Stimulated activated CD4-positive, alpha-beta T cell treated with anti-CD3 and anti-CD28 coated beads, Interleukin-1b, Interleukin-23, amount 100 ng/mL, for 4 hours (primary cell): ENCODE results near the gene DYRK3.
"Not testable (repeated sequence)": the region's sequence is repeated elsewhere in the genome, so short reads cannot be mapped to it uniquely, and the experiment has no call there.

Experiments
- DNase-seq, 2 donors: peaks; one replicate each; pipeline ENCODE4 v3.0.0-alpha.2; 2020; ENCODE audit warnings: low read depth in 2 of 2

The DYRK3 gene

DNA sequence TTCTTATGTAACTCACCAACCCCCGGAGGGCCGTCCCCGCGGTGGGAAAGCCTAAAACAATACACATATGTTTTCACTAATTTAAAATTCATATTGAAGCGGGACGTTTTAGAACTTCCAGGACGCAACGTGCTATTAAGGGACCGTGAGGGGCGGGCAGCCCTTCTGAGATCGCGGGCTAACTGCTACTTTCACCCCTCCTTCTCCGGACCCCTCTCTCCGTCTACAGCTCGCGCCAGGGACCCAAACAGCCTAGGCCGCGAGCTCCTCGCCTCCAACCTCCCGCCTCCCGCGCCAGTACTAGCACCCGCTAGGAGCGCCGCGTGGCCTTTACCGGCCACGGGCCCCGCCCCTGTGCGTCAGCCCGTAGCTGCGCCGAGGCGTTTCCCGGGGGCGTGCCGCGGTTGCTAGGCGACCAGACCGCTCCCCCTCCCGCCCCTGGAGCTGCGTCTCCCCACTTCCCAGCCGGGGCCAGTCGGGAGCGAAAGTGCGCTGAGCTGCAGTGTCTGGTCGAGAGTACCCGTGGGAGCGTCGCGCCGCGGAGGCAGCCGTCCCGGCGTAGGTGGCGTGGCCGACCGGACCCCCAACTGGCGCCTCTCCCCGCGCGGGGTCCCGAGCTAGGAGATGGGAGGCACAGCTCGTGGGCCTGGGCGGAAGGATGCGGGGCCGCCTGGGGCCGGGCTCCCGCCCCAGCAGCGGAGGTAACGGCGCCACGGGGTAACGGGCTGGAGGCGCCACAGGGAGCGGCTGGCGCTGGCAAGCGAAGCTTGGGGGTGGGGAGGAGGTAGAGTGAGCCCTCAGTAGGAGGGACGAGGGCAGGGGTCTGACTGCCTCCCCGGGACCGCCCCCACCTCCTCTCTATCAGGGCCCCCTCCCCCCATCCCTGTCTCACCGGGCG, at the start of gene DYRK3:
Gene DYRK3, plus strand, starts transcription at position 457 of the 898 bp plus-strand sequence. Its CDS starts 168 bp downstream, at position 625.
- peak; percentile 87 to 93 for DNase-seq

DNA sequence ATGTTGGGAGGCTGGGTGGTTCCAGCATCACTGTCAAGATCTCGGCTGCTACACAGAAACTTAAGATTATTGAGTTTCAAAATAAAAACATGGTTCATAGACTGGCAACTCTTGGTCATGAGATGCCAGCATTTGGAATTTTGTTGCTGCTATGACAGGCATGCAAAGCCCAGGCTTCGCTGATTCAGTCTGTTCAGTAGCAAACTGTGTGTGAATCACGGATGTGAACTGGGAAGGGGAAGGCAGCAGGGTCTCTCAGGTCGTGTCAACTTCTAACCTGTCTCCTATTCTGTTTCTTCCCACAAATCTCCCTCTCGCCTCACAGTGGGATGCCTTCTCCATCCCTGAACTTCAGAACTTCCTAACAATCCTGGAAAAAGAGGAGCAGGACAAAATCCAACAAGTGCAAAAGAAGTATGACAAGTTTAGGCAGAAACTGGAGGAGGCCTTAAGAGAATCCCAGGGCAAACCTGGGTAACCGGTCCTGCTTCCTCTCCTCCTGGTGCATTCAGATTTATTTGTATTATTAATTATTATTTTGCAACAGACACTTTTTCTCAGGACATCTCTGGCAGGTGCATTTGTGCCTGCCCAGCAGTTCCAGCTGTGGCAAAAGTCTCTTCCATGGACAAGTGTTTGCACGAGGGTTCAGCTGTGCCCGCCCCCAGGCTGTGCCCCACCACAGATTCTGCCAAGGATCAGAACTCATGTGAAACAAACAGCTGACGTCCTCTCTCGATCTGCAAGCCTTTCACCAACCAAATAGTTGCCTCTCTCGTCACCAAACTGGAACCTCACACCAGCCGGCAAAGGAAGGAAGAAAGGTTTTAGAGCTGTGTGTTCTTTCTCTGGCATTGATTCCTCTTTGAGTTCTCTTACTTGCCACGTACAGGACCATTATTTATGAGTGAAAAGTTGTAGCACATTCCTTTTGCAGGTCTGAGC, 48.6 kb upstream of the DYRK3 start:
- DNase-seq: no peak

DNA sequence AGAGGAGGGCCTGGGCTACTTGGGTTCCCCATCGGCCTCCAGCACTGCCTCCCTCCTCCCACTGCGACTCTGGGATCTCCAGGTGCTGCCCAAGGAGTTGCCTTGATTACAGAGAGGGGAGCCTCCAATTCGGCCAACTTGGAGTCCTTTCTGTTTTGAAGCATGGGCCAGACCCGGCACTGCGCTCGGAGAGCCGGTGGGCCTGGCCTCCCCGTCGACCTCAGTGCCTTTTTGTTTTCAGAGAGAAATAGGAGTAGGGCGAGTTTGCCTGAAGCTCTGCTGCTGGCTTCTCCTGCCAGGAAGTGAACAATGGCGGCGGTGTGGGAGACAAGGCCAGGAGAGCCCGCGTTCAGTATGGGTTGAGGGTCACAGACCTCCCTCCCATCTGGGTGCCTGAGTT, 47.4 kb upstream of the DYRK3 start:
- no peak for DNase-seq

DNA sequence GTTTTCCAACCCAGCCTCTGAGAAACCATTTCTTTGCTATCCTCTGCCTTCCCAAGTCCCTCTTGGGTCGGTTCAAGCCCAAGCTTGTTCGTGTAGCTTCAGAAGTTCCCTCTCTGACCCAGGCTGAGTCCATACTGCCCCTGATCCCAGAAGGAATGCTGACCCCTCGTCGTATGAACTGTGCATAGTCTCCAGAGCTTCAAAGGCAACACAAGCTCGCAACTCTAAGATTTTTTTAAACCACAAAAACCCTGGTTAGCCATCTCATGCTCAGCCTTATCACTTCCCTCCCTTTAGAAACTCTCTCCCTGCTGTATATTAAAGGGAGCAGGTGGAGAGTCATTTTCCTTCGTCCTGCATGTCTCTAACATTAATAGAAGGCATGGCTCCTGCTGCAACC, 46.8 kb upstream of the DYRK3 start:
- DNase-seq: no peak

DNA sequence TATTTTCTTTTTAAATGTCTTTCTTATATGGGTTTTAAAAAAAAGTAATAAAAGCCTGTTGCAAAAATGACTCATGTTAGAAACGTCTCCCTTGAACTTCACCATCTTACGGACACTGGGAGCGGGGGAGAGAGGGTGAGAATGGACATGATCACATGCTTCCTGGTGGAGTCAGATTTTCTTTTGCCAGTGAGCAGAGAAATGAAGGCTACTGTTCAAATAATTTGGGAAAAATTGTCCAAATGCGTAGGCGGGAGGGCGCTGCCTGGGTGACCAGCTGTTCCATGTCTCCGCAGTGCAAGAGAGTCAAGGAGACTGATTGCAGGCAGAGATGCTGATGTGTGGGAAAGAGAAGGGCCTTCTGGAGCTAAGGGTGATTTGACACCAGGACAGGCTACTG, 46.1 kb upstream of the DYRK3 start:
- DNase-seq: no peak

DNA sequence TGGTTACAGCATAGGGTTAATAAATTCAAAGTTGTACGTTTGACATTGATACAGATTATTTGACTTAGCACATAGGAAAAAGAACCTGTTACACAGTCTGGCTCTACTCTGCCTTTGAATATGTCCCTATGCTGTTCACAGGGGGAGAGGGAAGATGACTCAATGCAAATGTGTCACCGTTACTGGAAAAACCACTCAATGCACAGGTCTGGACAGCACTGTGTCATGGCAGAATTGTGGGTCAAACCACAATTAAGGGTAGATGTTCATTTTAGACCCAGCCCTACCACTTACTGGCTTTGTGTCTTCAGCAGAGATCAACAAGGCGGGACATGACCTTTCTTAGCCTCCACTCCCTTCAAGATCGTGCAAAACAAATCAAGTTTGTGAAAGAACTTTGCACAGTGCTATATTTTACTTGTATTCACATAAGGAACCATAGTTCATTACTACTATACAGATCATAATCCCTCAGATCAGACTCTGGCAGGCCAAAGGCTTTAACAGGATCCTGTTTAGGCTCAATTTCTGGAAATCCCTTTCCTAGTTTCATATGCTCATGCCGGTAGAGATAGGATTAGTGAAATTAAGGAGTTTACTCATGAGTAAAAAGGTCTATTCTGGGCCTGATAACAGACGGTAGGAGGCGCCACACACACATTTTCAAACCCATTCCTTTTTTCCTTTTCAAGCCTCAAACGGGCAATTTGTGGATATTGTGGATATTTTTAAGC, 45.1 kb upstream of the DYRK3 start:
- peak in 1 of 2 donors; percentile 62 for DNase-seq

DNA sequence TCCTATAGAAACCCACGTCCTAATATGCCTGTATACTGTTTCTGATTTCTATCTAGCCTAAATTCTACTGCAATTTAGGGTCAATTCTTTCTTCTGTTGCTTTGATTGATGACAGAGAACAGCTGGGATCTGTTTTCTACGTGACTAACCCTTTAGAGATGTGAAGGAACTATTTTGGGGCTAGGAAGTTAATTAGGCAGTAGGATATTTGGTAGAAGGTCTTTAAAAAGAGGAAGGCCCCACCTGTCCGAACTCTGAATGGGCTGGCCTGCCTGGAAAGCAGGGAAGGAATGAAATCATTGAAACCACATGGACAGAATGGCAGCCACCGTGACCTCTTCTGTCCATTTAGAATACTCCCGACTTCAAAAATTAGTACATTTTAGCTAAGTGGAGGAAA, 44.1 kb upstream of the DYRK3 start:
- DNase-seq: no peak

DNA sequence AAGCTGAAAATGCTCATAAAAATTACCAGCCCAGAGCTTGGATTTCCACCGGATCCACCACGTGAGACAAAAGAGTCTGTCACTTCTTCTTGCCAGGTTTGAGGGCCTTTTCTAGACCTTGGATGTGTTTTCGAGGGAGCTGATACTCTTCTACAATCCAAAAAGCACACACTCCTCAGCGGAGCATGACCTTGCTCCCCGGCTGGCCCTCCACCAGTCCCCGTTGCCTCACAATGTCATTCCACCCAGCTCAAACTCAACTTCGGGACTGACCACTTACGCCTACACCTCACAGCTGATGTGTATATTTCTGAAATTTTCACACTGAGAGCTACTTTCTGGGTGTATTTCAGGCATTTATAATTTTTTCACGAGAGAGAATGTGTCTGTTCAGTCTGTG, 43.6 kb upstream of the DYRK3 start:
- no peak for DNase-seq

DNA sequence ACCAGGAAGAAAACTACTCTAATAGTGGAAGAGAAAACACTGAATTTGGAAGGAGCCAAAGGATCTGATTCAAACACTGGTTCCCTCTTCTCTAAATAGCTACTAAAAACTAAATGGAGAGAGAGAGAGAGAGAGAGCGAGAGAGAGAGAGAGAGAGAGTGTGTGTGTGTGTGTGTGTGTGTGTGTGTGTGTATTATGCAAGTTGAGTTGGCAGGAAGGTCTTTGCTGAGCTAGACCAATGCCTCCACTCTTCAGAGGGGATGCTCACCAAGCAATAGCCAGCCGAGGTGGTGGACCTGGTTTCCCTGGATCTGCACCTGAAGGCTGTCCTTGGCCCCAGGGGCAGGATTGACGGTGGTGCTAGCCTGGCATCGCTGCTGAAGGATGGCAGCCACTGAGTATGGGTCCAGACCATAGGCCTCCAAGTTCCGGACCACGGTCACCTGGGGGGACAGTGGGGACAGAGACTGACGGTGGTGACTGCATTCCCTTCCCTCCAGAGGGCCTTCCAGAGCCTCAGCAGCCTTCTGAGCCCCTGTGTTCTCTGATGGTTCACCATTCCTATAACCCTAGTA, 41.9 kb upstream of the DYRK3 start:
- DNase-seq: no peak

DNA sequence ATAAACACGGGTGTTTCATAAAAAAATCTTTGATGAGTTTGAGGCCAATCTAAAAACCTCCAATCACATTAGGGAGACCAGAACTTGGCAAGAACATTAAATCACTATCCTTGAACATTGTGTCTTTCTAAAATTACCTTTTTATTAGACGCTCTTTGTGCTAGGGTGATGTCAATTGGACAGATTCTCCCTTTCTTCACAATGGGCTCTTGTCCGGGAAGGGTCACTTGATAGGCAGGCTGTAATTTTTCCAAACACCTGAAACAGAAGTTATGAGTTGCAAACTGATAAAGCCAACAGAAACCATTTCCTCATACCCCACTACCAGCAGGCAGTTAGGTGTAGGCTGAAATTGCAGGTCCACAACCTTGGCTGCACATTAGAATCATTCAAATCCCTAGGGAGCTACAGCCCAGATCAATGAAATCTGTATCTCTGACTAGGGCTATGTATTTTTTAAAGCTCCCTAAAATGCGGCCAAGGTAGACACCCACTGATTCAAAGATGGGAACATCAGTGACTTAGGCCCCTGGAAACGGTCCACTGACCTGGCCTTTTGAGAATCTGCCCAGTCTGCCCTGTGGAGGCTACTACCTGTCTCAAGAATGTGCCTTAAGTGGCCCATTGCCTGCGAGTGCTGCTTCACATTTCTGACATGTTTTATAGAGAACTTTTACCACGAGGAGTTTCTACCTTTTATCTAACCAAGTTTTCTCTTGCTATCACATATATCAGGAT, 39.6 kb upstream of the DYRK3 start:
- DNase-seq: no peak

DNA sequence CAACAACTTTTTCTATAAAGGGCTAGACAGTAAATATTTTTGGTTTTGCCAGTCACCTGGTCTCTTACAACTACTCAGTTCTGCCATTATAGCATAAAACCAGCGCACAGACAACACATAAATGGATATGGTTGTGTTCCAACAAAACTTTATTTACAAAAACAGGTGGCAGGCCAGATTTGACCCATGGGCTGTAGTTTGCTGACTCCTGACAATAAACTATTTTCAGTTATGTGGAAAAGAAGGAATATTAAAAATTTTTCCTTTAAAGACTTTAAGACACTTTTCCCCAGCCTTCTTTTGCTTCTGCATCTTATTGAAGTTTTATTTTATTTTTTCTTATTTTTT, 39.0 kb upstream of the DYRK3 start:
- DNase-seq: no peak

DNA sequence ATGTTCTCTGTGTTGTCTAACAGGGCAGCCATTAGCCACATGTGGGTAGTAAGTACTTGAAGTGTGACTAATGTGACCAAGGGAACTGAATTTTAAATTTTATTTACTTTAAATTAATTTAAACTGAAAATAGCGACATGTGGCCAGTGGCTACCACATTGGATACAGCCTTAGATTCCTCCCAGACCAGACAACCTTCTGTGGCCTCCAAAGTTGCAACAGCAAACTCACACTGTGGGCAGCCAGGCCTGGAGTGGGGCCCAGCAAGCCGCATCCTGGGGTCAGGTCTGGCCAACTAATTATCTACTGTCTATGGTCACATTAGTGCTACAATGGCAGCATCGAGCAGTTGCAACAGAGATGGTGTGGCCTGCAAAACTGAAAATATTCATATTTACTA, 34.8 kb upstream of the DYRK3 start:
- no peak for DNase-seq

DNA sequence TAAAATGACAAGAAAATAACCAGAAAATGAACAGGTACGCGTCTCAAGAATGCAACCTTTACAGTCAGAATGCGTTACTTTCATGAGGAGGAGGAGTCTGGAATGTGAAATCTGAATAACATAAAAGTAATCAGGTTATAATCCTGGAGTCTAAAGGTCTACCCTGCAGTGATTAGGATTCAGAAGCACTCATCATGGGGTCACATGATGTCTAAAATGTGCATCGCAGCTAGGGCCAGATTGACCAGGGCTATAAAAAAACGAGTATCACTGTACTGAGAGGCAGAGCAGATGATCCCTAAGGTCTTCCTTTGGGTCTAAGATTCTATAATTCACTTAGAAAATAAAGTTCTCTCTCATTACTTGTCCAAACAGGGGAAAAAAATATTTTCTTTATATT, 30.5 kb upstream of the DYRK3 start:
- DNase-seq: no peak

DNA sequence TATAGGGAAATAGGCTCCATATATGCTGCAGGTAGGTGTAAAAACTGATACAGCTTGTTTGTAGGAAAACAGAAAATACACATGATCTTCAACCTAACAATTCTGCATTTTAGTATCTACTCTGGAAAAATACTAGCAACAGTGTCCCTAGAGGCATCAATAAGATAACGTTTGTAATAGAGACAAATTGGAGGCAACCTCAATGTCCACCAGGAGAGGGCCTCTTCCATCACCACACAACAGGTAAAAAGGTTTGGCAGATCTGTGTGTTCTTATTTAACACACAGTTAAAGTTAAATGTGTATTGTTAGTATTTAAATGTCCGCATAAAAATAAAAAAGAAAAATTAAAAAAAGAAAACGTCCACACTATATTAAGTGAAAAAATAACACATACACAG, 28.5 kb upstream of the DYRK3 start:
- no peak for DNase-seq

DNA sequence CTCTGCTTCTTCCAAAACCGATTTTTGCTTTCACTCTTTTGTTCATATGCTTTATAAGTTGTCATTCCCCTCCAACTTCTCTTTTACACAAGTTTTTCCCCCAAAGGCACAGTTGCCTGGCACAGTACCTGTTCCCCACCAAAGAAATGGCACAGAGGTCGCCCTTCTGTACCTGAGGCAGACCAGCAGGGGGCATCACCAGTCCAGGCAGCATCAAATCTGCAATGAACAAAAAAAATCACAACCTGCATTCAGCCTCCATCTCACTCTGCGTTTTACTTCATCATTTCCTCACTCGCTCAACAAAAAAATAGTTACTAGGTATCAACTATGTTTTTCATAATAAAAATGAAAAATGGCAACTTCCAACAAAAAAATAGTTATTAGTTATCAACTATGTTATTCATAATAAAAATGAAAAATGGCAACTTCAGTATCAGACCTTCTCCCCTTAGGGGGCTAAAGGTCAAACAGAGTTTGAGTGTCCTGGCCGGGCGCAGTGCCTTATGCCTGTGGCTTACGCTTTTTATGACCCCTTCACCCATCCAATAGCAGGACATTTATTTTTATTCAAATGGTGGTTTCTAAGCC, 27.1 kb upstream of the DYRK3 start:
- DNase-seq: peak; percentile 42 to 50

DNA sequence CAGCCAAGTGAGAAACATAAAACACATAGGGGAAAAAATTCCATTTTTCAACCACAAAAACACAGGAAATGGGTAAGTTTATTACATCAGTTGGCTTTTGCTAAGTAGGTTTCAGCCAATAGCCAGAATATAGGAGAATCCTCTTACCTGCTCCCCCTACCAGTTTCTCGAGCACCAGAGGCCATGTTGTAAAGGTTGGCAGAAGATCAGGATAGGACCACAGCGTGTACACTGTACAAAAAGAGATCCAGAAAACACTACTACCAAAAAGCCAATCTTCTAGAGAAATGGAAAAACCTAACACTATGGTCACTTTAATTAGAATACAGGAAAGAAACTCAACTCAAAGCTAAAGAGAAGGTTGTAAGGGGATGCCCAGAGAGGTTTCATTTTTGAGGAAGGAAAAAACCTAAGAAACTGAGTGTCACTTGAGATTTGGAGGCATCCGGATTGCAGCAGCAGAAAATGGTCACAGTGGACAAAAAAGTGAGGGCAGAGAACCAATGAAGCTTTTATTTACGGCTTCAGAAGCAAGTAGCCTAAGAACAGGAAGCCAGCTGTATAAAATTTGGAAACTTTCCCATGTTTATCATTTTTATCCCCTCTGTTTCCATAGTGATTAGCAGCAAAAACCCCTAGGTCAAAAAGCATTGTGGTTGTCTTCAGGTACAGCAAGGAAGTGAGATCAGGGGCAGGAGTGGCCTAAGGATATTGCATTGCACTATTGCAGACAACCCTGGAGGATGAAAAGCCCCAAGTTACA, 25.9 kb upstream of the DYRK3 start:
- no peak for DNase-seq

DNA sequence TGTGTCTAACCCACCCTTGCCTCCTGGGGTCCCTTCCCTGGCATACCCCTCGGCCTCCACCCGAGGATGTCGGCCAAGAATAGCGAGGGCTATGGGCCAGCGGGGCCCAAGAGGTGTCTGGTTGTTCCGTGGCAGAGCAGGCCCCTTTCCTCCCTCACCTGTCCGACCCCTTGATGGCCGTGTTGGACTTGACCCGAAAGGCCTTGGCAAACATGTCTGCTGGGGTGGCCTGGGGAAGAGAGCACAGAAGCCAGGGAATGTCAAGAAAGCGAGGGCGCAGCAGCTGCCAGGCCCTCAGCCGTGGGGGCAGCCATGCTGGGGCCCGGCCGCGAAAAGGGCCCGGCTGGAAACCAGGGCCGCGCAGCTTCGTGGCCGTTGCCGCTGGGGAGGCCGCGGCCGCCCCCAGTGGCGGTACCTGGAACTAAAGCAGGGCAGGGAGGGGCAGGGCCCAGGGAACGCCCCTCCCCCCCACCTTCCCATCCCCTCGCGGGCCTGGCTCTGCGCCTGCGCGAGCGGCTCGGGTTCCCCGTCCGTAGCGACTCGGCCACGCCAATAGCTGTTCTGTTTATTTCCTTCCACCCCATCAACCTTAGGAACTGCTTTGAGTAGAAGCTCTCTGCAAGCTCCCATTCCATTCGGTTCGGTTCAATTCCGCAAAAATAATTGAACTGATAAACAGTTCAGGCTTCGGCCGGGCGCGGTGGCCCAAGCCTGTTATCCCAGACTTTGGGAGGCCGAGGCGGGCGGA, 23.0 kb upstream of the DYRK3 start, which contains the start of gene EIF2D:
Gene EIF2D, minus strand, starts transcription at position 337 of the 748 bp plus-strand sequence. Its CDS starts 123 bp downstream, at position 214.
- DNase-seq: peak; percentile 95

DNA sequence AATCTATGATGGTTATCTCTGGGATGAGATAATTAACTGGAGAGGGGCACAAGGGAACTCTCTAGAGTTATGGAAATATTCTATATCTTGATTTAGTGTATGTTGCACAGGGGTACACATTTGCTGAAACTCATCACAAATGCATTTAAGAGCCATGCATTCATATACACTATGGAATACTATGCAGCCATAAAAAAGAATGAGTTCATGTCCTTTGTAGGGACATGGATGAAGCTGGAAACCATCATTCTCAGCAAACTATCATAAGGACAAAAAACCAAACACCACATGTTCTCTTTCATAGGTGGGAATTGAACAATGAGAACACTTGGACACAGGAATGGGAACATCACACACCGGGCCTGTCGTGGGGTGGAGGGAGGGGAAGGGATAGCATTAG, 8.9 kb upstream of the DYRK3 start:
- not testable (repeated sequence) for DNase-seq

DNA sequence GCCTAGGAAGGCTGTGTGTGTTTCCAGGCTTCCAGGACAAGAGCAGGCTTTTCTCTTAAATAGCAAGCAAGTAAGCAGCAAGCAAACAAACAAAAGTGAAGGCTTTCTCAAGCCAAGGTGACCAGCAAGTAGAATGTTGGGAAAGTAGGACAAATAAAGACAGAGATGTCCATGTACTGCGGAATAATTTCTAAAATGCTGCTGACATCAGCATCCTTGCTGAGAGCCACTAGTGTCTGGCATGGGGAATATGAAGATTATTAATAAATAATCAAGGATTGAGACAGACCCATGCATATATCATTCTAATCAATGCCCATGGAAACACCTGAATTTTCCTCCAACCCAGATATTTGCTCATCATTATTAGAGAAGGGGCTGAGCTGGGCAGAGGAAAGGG, 6.4 kb upstream of the DYRK3 start:
- no peak for DNase-seq
